Measurements from ENCODE around the gene GIMAP8. TPM values are rescaled to one million over a fixed set of nuclear protein-coding genes. Genes with fewer than 3 reads are reported as not detected.

Gene GIMAP8
- total and polyA plus RNA-seq, 4 donors: 14.4 to 25.0 (median 22.0) TPM

GRCh38 chr7:150471886-150472285, 21.5 kb downstream of the GIMAP8 start:
- WGBS, 2 donors: 55 to 79% methylated on average over 5 of the region's 5 CpGs
- no peak for DNase-seq
- Histone ChIP-seq H3K9me3 (ENCODE audit: control insufficient read depth in 4 of 4, insufficient read depth in 3 of 4, low read length in 3 of 4) (peaks cover 0 to 2% (median 0%) of the 10 kb centered on the region in 4 donors), H3K27me3 (ENCODE audit: control insufficient read depth in 3 of 3, insufficient read depth in 3 of 3, low read length in 2 of 3) (peaks cover 0 to 3% (median 0%) of the 10 kb centered on the region in 3 donors), H3K9ac (ENCODE audit: insufficient read depth in 1 of 2, low read length in 2 of 2) (no peak overlapping the region), H3K4me3 (no peak overlapping the region), H3K36me3 (ENCODE audit: control insufficient read depth in 4 of 4, insufficient read depth in 4 of 4, low read length in 4 of 4) (peaks cover 0 to 10% (median 3%) of the 10 kb centered on the region in 4 donors), H3K27ac (ENCODE audit: low read depth in 1 of 2, low read length in 1 of 2) (peak overlapping the region in 1 of 2 donors; percentile 9), H3K4me1 (ENCODE audit: control insufficient read depth in 5 of 5, insufficient read depth in 5 of 5, low read length in 5 of 5) (peaks cover 0 to 9% (median 0%) of the 10 kb centered on the region in 5 donors)
- TF ChIP-seq CTCF (IDR thresholded peaks at IDR 0.05; ENCODE audit: control extremely low read depth, extremely low read depth): no peak
- no peak for ATAC-seq (ENCODE audit: insufficient read depth, low FRiP score)

GRCh38 chr7:150473902-150474301, 23.5 kb downstream of the GIMAP8 start:
- Histone ChIP-seq H3K9ac (ENCODE audit: insufficient read depth in 1 of 2, low read length in 2 of 2) (no peak overlapping the region), H3K4me1 (ENCODE audit: control insufficient read depth in 5 of 5, insufficient read depth in 5 of 5, low read length in 5 of 5) (peaks cover 0 to 13% (median 0%) of the 10 kb centered on the region in 5 donors), H3K27me3 (ENCODE audit: control insufficient read depth in 3 of 3, insufficient read depth in 3 of 3, low read length in 2 of 3) (peaks cover 0 to 3% (median 0%) of the 10 kb centered on the region in 3 donors), H3K27ac (ENCODE audit: low read depth in 1 of 2, low read length in 1 of 2) (peak overlapping the region in 1 of 2 donors; percentile 59), H3K4me3 (no peak overlapping the region), H3K36me3 (ENCODE audit: control insufficient read depth in 4 of 4, insufficient read depth in 4 of 4, low read length in 4 of 4) (peaks cover 0 to 16% (median 3%) of the 10 kb centered on the region in 4 donors), H3K9me3 (ENCODE audit: control insufficient read depth in 4 of 4, insufficient read depth in 3 of 4, low read length in 3 of 4) (peaks cover 0 to 2% (median 0%) of the 10 kb centered on the region in 4 donors)
- no peak for ATAC-seq (ENCODE audit: insufficient read depth, low FRiP score)
- WGBS, 2 donors: 66 to 86% methylated on average over 7 of the region's 7 CpGs
- no peak for TF ChIP-seq CTCF (IDR thresholded peaks at IDR 0.05; ENCODE audit: control extremely low read depth, extremely low read depth)
- no peak for DNase-seq

DNA sequence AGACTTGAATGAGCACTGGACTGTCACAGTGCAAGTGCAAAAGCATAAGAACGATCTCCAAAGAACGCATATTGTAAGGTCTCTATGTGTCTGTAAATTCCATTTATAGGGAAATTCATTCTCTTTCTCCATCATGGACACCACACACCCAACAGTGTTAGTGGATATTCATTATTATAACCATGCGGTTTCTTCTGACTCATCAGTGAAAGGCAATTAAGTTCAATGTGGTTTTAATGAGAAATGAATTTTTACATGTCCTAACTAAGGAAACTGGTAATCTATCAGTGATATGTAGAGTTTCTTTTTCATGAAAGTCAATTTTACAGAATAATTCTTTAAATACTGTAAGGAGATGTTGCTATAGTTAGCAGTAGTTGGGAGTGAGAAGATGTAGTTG, 25.9 kb downstream of the GIMAP8 start:
- 88 to 92% methylated on average over 3 of the region's 3 CpGs for WGBS, 2 donors
- H3K27ac ChIP-seq (ENCODE audit: low read depth in 1 of 2, low read length in 1 of 2): no peak overlapping the region
- H3K4me1 ChIP-seq (ENCODE audit: control insufficient read depth in 5 of 5, insufficient read depth in 5 of 5, low read length in 5 of 5): peaks cover 0 to 17% (median 2%) of the 10 kb centered on the region in 5 donors

More for the DNA sequence above, 25.9 kb downstream of the GIMAP8 start:
- DNase-seq: no peak
- Histone ChIP-seq H3K9ac (ENCODE audit: insufficient read depth in 1 of 2, low read length in 2 of 2) (no peak overlapping the region), H3K9me3 (ENCODE audit: control insufficient read depth in 4 of 4, insufficient read depth in 3 of 4, low read length in 3 of 4) (peaks cover 0 to 2% (median 0%) of the 10 kb centered on the region in 4 donors), H3K27me3 (ENCODE audit: control insufficient read depth in 3 of 3, insufficient read depth in 3 of 3, low read length in 2 of 3) (peaks cover 0 to 6% (median 0%) of the 10 kb centered on the region in 3 donors), H3K36me3 (ENCODE audit: control insufficient read depth in 4 of 4, insufficient read depth in 4 of 4, low read length in 4 of 4) (peaks cover 0 to 18% (median 3%) of the 10 kb centered on the region in 4 donors), H3K4me3 (no peak overlapping the region)
- TF ChIP-seq CTCF (IDR thresholded peaks at IDR 0.05; ENCODE audit: control extremely low read depth, extremely low read depth): no peak
- ATAC-seq (ENCODE audit: insufficient read depth, low FRiP score): no peak

Measured in lung (tissue), 12 donors.